Neutrophil (primary cell): ENCODE results near the gene GTSE1.

Source experiments
- H3K27ac ChIP-seq: fragments of 200-600 bp; sonication (generic); 2 replicates; pipeline ENCODE4 v1.5.1; 2016; ENCODE audit warnings: mild to moderate bottlenecking, moderate library complexity
- H3K27me3 ChIP-seq: fragments of 200-600 bp; sonication (generic); 2 replicates; pipeline ENCODE4 v1.6.0; 2016; ENCODE audit warnings: mild to moderate bottlenecking
- H3K36me3 ChIP-seq: fragments of 200-600 bp; sonication (generic); 2 replicates; pipeline ENCODE4 v1.5.1; 2017
- H3K4me1 ChIP-seq, 2 experiments: fragments of 200-600 bp in 1 of 2; sonication (generic) in 1 of 2; 1 replicate in 1 of 2; 2 replicates in 1 of 2; pipeline versions ENCODE4 v1.5.1 to v1.6.1; 2013 to 2016; ENCODE audit warnings: low read depth in 1 of 2, low read length in 1 of 2, mild to moderate bottlenecking in 1 of 2, moderate library complexity in 1 of 2; ENCODE audit not compliant: control insufficient read depth in 1 of 2, insufficient read depth in 1 of 2
- H3K4me3 ChIP-seq, 2 experiments: fragments of 200-600 bp in 1 of 2; sonication (generic) in 1 of 2; 1 replicate in 1 of 2; 2 replicates in 1 of 2; pipeline ENCODE4 v1.5.1; 2013 to 2016; ENCODE audit warnings: low read depth in 1 of 2, low read length in 1 of 2, mild to moderate bottlenecking in 1 of 2, moderate library complexity in 1 of 2
- H3K9me3 ChIP-seq: fragments of 200-600 bp; sonication (generic); 2 replicates; pipeline ENCODE4 v1.5.1; 2016
- TF ChIP-seq, protein P1 (sequence below): fragments of 200-600 bp; sonication (generic); IDR thresholded peaks from 2 replicates; pipeline ENCODE4 v1.5.1; 2016; ENCODE audit warnings: antibody characterized with exemption

GTSE1 gene, protein sequence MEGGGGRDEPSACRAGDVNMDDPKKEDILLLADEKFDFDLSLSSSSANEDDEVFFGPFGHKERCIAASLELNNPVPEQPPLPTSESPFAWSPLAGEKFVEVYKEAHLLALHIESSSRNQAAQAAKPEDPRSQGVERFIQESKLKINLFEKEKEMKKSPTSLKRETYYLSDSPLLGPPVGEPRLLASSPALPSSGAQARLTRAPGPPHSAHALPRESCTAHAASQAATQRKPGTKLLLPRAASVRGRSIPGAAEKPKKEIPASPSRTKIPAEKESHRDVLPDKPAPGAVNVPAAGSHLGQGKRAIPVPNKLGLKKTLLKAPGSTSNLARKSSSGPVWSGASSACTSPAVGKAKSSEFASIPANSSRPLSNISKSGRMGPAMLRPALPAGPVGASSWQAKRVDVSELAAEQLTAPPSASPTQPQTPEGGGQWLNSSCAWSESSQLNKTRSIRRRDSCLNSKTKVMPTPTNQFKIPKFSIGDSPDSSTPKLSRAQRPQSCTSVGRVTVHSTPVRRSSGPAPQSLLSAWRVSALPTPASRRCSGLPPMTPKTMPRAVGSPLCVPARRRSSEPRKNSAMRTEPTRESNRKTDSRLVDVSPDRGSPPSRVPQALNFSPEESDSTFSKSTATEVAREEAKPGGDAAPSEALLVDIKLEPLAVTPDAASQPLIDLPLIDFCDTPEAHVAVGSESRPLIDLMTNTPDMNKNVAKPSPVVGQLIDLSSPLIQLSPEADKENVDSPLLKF

DNA sequence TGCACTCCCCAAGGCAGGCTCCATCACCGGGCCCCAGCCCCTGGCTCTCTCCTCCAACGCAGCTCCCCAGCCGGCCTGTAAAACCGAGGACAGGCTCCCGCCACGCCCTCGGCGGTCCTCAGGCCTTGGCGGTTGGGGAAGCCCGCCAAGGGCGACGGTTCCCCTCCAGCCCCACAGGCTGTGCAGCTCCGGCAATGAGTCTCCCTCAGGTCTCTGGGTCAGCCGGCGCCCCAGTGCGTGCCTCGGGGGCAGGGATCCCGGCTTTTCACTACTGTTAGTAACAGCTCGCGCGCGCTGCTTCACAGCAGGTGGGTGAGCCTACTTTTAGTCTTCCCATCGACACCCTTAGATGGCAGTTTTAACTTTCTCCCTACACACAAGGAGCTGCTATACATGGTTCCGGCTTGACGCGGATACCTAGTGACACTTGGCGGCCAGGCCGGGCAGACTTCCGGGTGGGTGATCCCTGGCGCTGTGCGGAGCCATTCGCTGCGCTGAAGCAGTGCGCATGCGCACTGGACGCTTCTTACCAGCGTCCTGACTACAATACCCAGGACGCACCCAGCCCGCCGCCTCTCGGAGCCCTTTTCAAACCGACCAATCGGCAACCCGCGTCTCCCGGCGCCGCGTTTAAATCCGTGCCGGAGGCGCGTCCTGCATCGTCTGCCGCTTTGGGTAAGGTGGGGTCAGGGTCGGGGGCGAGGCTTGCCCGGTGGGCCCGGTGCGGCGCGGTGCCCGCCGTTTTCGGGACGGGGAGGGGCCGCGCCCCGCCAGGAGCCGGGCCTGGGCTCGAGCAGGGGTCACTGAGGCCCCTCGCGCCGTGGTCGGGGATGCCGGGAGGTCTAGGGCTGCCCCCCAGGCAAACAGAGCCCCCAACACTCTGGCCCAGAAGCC lies at the start of gene GTSE1:
GTSE1 (plus strand) TSS at position 614 of the 894 bp plus-strand sequence. CDS start 531 bp downstream, outside the sequence.
- H3K27me3 ChIP-seq, result no peaks in the 10 kb centered on the region
- TF ChIP-seq, protein P1, sequence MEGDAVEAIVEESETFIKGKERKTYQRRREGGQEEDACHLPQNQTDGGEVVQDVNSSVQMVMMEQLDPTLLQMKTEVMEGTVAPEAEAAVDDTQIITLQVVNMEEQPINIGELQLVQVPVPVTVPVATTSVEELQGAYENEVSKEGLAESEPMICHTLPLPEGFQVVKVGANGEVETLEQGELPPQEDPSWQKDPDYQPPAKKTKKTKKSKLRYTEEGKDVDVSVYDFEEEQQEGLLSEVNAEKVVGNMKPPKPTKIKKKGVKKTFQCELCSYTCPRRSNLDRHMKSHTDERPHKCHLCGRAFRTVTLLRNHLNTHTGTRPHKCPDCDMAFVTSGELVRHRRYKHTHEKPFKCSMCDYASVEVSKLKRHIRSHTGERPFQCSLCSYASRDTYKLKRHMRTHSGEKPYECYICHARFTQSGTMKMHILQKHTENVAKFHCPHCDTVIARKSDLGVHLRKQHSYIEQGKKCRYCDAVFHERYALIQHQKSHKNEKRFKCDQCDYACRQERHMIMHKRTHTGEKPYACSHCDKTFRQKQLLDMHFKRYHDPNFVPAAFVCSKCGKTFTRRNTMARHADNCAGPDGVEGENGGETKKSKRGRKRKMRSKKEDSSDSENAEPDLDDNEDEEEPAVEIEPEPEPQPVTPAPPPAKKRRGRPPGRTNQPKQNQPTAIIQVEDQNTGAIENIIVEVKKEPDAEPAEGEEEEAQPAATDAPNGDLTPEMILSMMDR, result no peak

DNA sequence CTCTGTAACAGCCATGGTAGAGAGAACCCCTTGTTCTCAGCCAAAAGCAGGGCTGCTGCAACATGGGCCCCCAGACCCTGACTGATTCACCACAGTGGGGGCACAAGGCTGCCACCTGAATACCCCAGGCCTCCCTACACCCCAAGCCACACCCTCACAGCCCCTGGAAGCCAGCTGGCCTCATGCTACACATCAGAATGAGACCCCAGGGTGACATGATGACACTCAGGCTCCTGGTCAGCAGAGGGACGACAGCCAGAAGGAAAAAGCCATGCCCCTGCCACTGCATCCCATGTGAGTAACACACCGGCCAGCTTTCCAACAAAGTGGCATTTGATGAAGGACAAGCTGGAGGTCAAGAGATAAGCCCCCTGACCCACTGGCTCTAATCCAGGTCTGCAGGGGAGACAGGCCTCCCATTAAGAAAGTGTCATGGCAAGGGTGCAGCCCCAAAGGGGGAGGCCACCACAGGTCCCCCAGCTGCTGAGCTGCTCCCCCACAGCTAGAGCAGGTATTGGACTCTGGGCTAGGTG lies 49.2 kb upstream of the GTSE1 start:
- peaks cover 11% of the 10 kb centered on the region for H3K36me3 ChIP-seq
- no peaks in the 10 kb centered on the region for H3K9me3 ChIP-seq
- H3K4me1 ChIP-seq, result peaks cover 15% of the 10 kb centered on the region in 2 experiments
- no peak overlapping the region for H3K4me3 ChIP-seq
- no peak overlapping the region for H3K27ac ChIP-seq
- H3K27me3 ChIP-seq, result no peaks in the 10 kb centered on the region
- TF ChIP-seq, protein P1, result no peak

More for the DNA sequence above, at the start of gene GTSE1:
- H3K4me3 ChIP-seq, result peak within 1 kb of the TSS; percentile 65 to 88
- peaks cover 23 to 25% of the 10 kb centered on the region in 2 experiments for H3K4me1 ChIP-seq
- H3K36me3 ChIP-seq, result peaks cover 34% of the 10 kb centered on the region
- H3K9me3 ChIP-seq, result no peaks in the 10 kb centered on the region
- H3K27ac ChIP-seq, result peak within 1 kb of the TSS; percentile 92

DNA sequence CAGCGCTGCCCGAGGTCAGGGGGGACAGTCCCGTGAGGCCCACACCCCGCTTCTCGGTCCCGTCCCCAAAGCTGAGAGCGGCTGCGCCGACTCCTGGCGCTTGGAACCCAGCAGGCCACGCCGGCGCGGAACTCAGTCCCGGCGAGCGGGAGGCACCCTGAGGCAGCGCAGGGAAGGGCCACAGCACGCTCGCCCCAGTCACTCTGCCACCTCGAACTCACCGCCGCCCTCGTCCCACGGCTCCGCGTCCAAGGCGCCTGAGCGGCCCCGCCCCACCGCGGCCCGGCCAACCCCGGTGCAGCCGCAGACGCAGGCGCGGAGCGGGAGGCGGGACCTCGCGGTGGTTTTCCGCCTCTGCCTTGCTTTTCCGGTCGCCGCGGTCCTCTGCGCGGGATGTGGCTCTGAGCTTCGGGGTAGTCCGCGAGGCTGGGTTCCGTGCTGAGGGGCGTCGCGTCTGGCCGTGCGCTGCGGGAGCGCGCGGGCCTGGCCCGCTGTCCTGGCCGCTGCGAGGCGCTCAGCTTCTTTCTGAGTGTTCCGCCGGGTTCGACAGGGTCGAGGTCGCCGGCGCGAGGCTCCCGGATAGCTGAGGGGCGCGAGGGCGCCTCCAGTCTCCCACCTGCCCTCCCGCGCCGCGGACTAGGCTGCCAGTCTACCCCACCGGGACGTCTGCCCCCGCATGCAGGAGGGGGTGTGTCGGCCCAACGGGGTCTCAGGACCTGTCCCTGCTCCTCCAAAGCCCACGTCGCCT lies 46.5 kb upstream of the GTSE1 start, which contains the start of gene CDPF1:
CDPF1 (minus strand) TSS at position 259 of the 748 bp plus-strand sequence. CDS start 2,009 bp downstream, outside the sequence.
- Histone ChIP-seq H3K36me3 (no peaks in the 10 kb centered on the region), H3K4me3 (peak within 1 kb of the TSS; percentile 79 to 90), H3K27me3 (no peaks in the 10 kb centered on the region), H3K27ac (peak within 1 kb of the TSS; percentile 80), H3K9me3 (no peaks in the 10 kb centered on the region), H3K4me1 (peaks cover 15% of the 10 kb centered on the region in 2 experiments)
- TF ChIP-seq, protein P1, result peak; percentile 55

DNA sequence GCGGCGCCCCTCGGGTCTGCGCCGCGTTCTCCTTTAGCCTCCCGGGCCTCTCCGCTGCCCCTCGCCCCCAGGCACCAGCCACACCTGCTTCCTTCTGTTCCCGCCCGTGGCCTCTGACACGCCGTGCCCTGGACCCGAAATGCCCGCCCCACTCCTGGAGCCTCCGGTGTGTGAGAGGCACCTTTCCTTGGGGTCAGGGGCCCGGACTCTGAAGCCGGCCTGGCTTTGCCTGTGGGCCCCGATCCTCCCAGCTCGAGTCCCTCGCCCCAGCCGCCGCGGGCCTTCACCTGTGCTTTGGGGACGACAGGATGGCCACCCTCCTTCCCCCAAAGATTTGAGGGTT lies 45.9 kb upstream of the GTSE1 start:
- Histone ChIP-seq H3K4me1 (peaks cover 15% of the 10 kb centered on the region in 2 experiments), H3K27me3 (no peaks in the 10 kb centered on the region), H3K36me3 (no peaks in the 10 kb centered on the region), H3K27ac (peak overlapping the region; percentile 80), H3K9me3 (no peaks in the 10 kb centered on the region), H3K4me3 (peak overlapping the region; percentile 79 to 90)
- TF ChIP-seq, protein P1, result no peak
